Keratinocyte (primary cell): ENCODE results near the gene ATP7A. TPM values are rescaled to one million over a fixed set of nuclear protein-coding genes. Genes with fewer than 3 reads are reported as not detected.

ENCODE experiments used
- DNase-seq: peaks from one replicate; pipeline ENCODE4 v3.0.0-alpha.2; 2011; ENCODE audit warnings: low read depth, missing footprints, low spot score
- FAIRE-seq: peaks from 2 replicates; lab custom pipeline; 2011; peaks lifted over from hg19 to GRCh38; lab: Jason Lieb, UNC
- H2AFZ ChIP-seq: 2 replicates; pipeline ENCODE4 v1.6.0; 2012; ENCODE audit warnings: low read length, control low read depth, inconsistent platforms; ENCODE audit not compliant: control insufficient read depth
- H3K27ac ChIP-seq: 2 replicates; pipeline ENCODE4 v1.5.1; 2011; ENCODE audit warnings: low read length; ENCODE audit not compliant: control insufficient read depth, insufficient read depth
- H3K27me3 ChIP-seq: 3 replicates; pipeline ENCODE4 v1.6.0; 2011; ENCODE audit warnings: low read length; ENCODE audit not compliant: control insufficient read depth, insufficient read depth; ENCODE audit errors: extremely low read depth
- H3K36me3 ChIP-seq, 2 experiments: 2 replicates in 1 of 2; 3 replicates in 1 of 2; pipeline ENCODE4 v1.5.1; 2011; ENCODE audit warnings: low read length in 2 of 2, mild to moderate bottlenecking in 1 of 2; ENCODE audit not compliant: control insufficient read depth in 2 of 2, insufficient read depth in 2 of 2; ENCODE audit errors: extremely low read depth in 1 of 2
- H3K4me1 ChIP-seq: 3 replicates; pipeline ENCODE4 v1.5.1; 2011; ENCODE audit warnings: low read length; ENCODE audit not compliant: control insufficient read depth, insufficient read depth; ENCODE audit errors: extremely low read depth
- H3K4me2 ChIP-seq: 3 replicates; pipeline ENCODE4 v1.6.0; 2011; ENCODE audit warnings: low read depth, low read length; ENCODE audit not compliant: control insufficient read depth, insufficient read depth; ENCODE audit errors: extremely low read depth
- H3K4me3 ChIP-seq, 3 experiments: fragments of 200-600 bp in 1 of 3; sonication (generic) in 1 of 3; 2 replicates in 2 of 3; 3 replicates in 1 of 3; pipeline ENCODE4 v1.5.1; 2011 to 2016; ENCODE audit warnings: low read length in 3 of 3, mild to moderate bottlenecking in 3 of 3, control low read depth in 2 of 3, inconsistent platforms in 1 of 3, low read depth in 1 of 3, mixed read lengths in 1 of 3, mixed run types in 1 of 3, moderate library complexity in 1 of 3; ENCODE audit not compliant: control insufficient read depth in 2 of 3, insufficient read depth in 2 of 3; ENCODE audit errors: extremely low read depth in 1 of 3
- H3K79me2 ChIP-seq: 2 replicates; pipeline ENCODE4 v1.6.0; 2012; ENCODE audit warnings: low read length; ENCODE audit not compliant: control insufficient read depth, insufficient read depth
- H3K9ac ChIP-seq: 3 replicates; pipeline ENCODE4 v1.6.0; 2011; ENCODE audit warnings: low read length; ENCODE audit not compliant: control insufficient read depth, insufficient read depth; ENCODE audit errors: extremely low read depth
- H3K9me1 ChIP-seq: 3 replicates; pipeline ENCODE4 v1.6.0; 2011; ENCODE audit warnings: low read length; ENCODE audit not compliant: control insufficient read depth, insufficient read depth; ENCODE audit errors: extremely low read depth
- H3K9me3 ChIP-seq: 2 replicates; pipeline ENCODE4 v1.5.1; 2012; ENCODE audit warnings: low read depth, low read length; ENCODE audit not compliant: control insufficient read depth
- H4K20me1 ChIP-seq: 3 replicates; pipeline ENCODE4 v1.6.0; 2011; ENCODE audit warnings: low read length; ENCODE audit not compliant: control insufficient read depth, insufficient read depth; ENCODE audit errors: extremely low read depth
- EZH2 ChIP-seq: IDR thresholded peaks from one replicate; pipeline ENCODE4 v1.6.1; 2012; ENCODE audit warnings: inconsistent platforms, mild to moderate bottlenecking, low read length, moderate library complexity
- dilution Hi-C: fragments of 300-500 bp; cut with MboI; formaldehyde crosslinking; loops from one replicate; pipeline ENCODE4 v1.7.0; 2020; ENCODE audit warnings: low sequenced_read_pairs; ENCODE audit not compliant: extremely low pct_ligation_motif_present
- polyA plus RNA-seq, 5 experiments: library from polyadenylated mRNA; depleted of rRNA in 3 of 5; stranded (reverse) in 3 of 5; stranded (forward) in 1 of 5; unstranded in 1 of 5; fragments of >200 nt; gene quantifications; 1 replicate in 1 of 5; 2 replicates in 3 of 5; 3 replicates in 1 of 5; pipeline versions ENCODE4 v1.2.1 to v1.2.3, GENCODE V29; 2011 to 2012; ENCODE audit warnings: missing spikeins in 2 of 5, low read depth in 1 of 5, low replicate concordance in 1 of 5
- TF ChIP-seq, protein P1 (sequence below), 3 experiments: IDR thresholded peaks in 1 of 3; conservative IDR thresholded peaks in 1 of 3; optimal IDR thresholded peaks in 1 of 3; 2 replicates in 2 of 3; 3 replicates in 1 of 3; pipeline versions ENCODE3 to v1.5.1; 2011; ENCODE audit warnings: low read length in 3 of 3, mild to moderate bottlenecking in 3 of 3, moderate library complexity in 2 of 3, control low read depth in 1 of 3, inconsistent platforms in 1 of 3; ENCODE audit not compliant: insufficient read depth in 2 of 3; ENCODE audit errors: extremely low read depth in 1 of 3

ATP7A gene
- polyA plus RNA-seq, 1 donor (not counting 4 experiments of a cell fraction or from before 2014, with no cell fraction given), result 4.0 TPM

GRCh38 chrX:77930581-77930980, 20.1 kb downstream of the ATP7A start:
- no peak for TF ChIP-seq EZH2
- TF ChIP-seq, protein P1, sequence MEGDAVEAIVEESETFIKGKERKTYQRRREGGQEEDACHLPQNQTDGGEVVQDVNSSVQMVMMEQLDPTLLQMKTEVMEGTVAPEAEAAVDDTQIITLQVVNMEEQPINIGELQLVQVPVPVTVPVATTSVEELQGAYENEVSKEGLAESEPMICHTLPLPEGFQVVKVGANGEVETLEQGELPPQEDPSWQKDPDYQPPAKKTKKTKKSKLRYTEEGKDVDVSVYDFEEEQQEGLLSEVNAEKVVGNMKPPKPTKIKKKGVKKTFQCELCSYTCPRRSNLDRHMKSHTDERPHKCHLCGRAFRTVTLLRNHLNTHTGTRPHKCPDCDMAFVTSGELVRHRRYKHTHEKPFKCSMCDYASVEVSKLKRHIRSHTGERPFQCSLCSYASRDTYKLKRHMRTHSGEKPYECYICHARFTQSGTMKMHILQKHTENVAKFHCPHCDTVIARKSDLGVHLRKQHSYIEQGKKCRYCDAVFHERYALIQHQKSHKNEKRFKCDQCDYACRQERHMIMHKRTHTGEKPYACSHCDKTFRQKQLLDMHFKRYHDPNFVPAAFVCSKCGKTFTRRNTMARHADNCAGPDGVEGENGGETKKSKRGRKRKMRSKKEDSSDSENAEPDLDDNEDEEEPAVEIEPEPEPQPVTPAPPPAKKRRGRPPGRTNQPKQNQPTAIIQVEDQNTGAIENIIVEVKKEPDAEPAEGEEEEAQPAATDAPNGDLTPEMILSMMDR (optimal IDR thresholded peaks at IDR 0.05 in 1 of 3, IDR thresholded peaks at IDR 0.05 in 1 of 3, conservative IDR thresholded peaks at IDR 0.05 in 1 of 3; ENCODE audit: extremely low read depth in 1 of 3, insufficient read depth in 2 of 3, low read length in 3 of 3), result no peak
- no peaks in the 10 kb centered on the region for H3K79me2 ChIP-seq
- no peak overlapping the region for H3K4me2 ChIP-seq
- H3K4me1 ChIP-seq, result no peaks in the 10 kb centered on the region
- H3K36me3 ChIP-seq, result no peaks in the 10 kb centered on the region
- dilution Hi-C loops, result no loop called here
- no peak overlapping the region for H3K27ac ChIP-seq
- H3K27me3 ChIP-seq, result no peaks in the 10 kb centered on the region
- no peaks in the 10 kb centered on the region for H3K9me1 ChIP-seq
- no peak overlapping the region for H2AFZ ChIP-seq
- H3K4me3 ChIP-seq, result no peak overlapping the region
- no peak for DNase-seq
- no peak overlapping the region for H3K9ac ChIP-seq
- no peak for FAIRE-seq
- no peaks in the 10 kb centered on the region for H4K20me1 ChIP-seq
- no peaks in the 10 kb centered on the region for H3K9me3 ChIP-seq

GRCh38 chrX:77935886-77936285, 25.4 kb downstream of the ATP7A start:
- H3K27ac ChIP-seq, result no peak overlapping the region
- no peak overlapping the region for H3K4me2 ChIP-seq
- TF ChIP-seq, protein P1 (optimal IDR thresholded peaks at IDR 0.05 in 1 of 3, IDR thresholded peaks at IDR 0.05 in 1 of 3, conservative IDR thresholded peaks at IDR 0.05 in 1 of 3; ENCODE audit: extremely low read depth in 1 of 3, insufficient read depth in 2 of 3, low read length in 3 of 3), result no peak
- no peak for TF ChIP-seq EZH2
- no peak overlapping the region for H2AFZ ChIP-seq
- no peaks in the 10 kb centered on the region for H3K4me1 ChIP-seq
- FAIRE-seq (no peak), DNase-seq (no peak)
- no peaks in the 10 kb centered on the region for H4K20me1 ChIP-seq
- H3K9ac ChIP-seq, result no peak overlapping the region
- H3K9me1 ChIP-seq, result no peaks in the 10 kb centered on the region
- H3K27me3 ChIP-seq, result no peaks in the 10 kb centered on the region
- no peaks in the 10 kb centered on the region for H3K79me2 ChIP-seq
- dilution Hi-C loops, result no loop called here
- H3K4me3 ChIP-seq, result no peak overlapping the region
- H3K36me3 ChIP-seq, result no peaks in the 10 kb centered on the region
- no peaks in the 10 kb centered on the region for H3K9me3 ChIP-seq
